Smooth muscle cell (in vitro differentiated cells): ENCODE measurements around the gene SEPHS2. TPM values are rescaled to one million over a fixed set of nuclear protein-coding genes. Genes with fewer than 3 reads are reported as not detected.
"Not testable (repeated sequence)": the region's sequence is repeated elsewhere in the genome, so short reads cannot be mapped to it uniquely, and the experiment has no call there.

Source experiments
- DNase-seq: peaks from one replicate; lab custom pipeline; 2025; ENCODE audit not compliant: unreplicated experiment; lab: John Stamatoyannopoulos, UW
- H2AFZ ChIP-seq: fragments of 200-600 bp; sonication (generic); 2 replicates; pipeline ENCODE4 v1.6.0; 2016; ENCODE audit warnings: antibody characterized with exemption, low read depth, mild to moderate bottlenecking
- H3F3A ChIP-seq: fragments of 200-600 bp; sonication (generic); 2 replicates; pipeline ENCODE4 v1.6.0; 2017; ENCODE audit warnings: antibody characterized with exemption, low read depth
- H3K27ac ChIP-seq: fragments of 200-600 bp; sonication (generic); 2 replicates; pipeline ENCODE4 v1.5.1; 2016; ENCODE audit warnings: low read depth, mild to moderate bottlenecking
- H3K27me3 ChIP-seq: fragments of 200-600 bp; sonication (generic); 2 replicates; pipeline ENCODE4 v1.6.1; 2016; ENCODE audit warnings: low read depth, mild to moderate bottlenecking
- H3K36me3 ChIP-seq: fragments of 200-600 bp; sonication (generic); 2 replicates; pipeline ENCODE4 v1.5.1; 2016; ENCODE audit warnings: low read depth
- H3K4me1 ChIP-seq: fragments of 200-600 bp; sonication (generic); 2 replicates; pipeline ENCODE4 v1.5.1; 2016; ENCODE audit warnings: low read depth
- H3K4me2 ChIP-seq: fragments of 200-600 bp; sonication (generic); 2 replicates; pipeline ENCODE4 v1.6.0; 2016; ENCODE audit warnings: mild to moderate bottlenecking
- H3K4me3 ChIP-seq: fragments of 200-600 bp; sonication (generic); 2 replicates; pipeline ENCODE4 v1.5.1; 2016; ENCODE audit warnings: mild to moderate bottlenecking
- H3K79me2 ChIP-seq: fragments of 200-600 bp; sonication (generic); 2 replicates; pipeline ENCODE4 v1.6.0; 2016; ENCODE audit warnings: low read depth, mild to moderate bottlenecking
- H3K9ac ChIP-seq: fragments of 200-600 bp; sonication (generic); 2 replicates; pipeline ENCODE4 v1.6.0; 2016; ENCODE audit warnings: low read depth
- H3K9me3 ChIP-seq: fragments of 200-600 bp; sonication (generic); replicated peaks from 2 replicates; pipeline ENCODE4 v1.5.1; 2016; ENCODE audit warnings: low read depth
- H4K20me1 ChIP-seq: fragments of 200-600 bp; sonication (generic); 2 replicates; pipeline ENCODE4 v1.6.0; 2016; ENCODE audit warnings: low read depth
- WGBS: methylation state at CpG from one replicate; pipeline ENCODE4 v1.1.7; 2016; ENCODE audit warnings: low lambda C conversion rate; 5-methylcytosine and 5-hydroxymethylcytosine counted together
- polyA plus RNA-seq: library from polyadenylated mRNA; unstranded; fragments of >200 nt; fragmentation: Nextera tagmentation; extraction: Ambion mirVana; gene quantifications from 2 replicates; pipeline ENCODE4 v1.2.1, GENCODE V29; 2016
- total RNA-seq: library from RNA; depleted of rRNA; stranded (reverse); fragments of >200 nt; gene quantifications from 2 replicates; pipeline ENCODE4 v1.2.3, GENCODE V29; 2014
- TF ChIP-seq, protein P1 (sequence below): fragments of 200-600 bp; sonication (generic); IDR thresholded peaks from 2 replicates; pipeline ENCODE4 v1.5.1; 2017; ENCODE audit warnings: borderline replicate concordance, mild to moderate bottlenecking, antibody characterized with exemption; ENCODE audit not compliant: insufficient read depth, poor library complexity, severe bottlenecking

The SEPHS2 gene
- total and polyA plus RNA-seq, 2 experiments from 2014 or later, result 12.1 to 26.4 TPM

GRCh38 chr16:30457743-30458560 lies 12.3 kb upstream of the SEPHS2 start:
- no peak for DNase-seq
- H3K4me2 ChIP-seq, result no peak overlapping the region
- TF ChIP-seq, protein P1, sequence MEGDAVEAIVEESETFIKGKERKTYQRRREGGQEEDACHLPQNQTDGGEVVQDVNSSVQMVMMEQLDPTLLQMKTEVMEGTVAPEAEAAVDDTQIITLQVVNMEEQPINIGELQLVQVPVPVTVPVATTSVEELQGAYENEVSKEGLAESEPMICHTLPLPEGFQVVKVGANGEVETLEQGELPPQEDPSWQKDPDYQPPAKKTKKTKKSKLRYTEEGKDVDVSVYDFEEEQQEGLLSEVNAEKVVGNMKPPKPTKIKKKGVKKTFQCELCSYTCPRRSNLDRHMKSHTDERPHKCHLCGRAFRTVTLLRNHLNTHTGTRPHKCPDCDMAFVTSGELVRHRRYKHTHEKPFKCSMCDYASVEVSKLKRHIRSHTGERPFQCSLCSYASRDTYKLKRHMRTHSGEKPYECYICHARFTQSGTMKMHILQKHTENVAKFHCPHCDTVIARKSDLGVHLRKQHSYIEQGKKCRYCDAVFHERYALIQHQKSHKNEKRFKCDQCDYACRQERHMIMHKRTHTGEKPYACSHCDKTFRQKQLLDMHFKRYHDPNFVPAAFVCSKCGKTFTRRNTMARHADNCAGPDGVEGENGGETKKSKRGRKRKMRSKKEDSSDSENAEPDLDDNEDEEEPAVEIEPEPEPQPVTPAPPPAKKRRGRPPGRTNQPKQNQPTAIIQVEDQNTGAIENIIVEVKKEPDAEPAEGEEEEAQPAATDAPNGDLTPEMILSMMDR, result no peak
- H3K4me3 ChIP-seq, result no peak overlapping the region
- 96% methylated on average over 16 of the region's 16 CpGs for WGBS
- no peaks in the 10 kb centered on the region for H3F3A ChIP-seq
- H4K20me1 ChIP-seq, result no peaks in the 10 kb centered on the region
- no peaks in the 10 kb centered on the region for H3K79me2 ChIP-seq
- H2AFZ ChIP-seq, result no peak overlapping the region
- H3K27ac ChIP-seq, result no peak overlapping the region
- H3K9me3 ChIP-seq, result no peaks in the 10 kb centered on the region
- no peaks in the 10 kb centered on the region for H3K4me1 ChIP-seq
- no peak overlapping the region for H3K9ac ChIP-seq
- H3K36me3 ChIP-seq, result no peaks in the 10 kb centered on the region
- no peaks in the 10 kb centered on the region for H3K27me3 ChIP-seq

GRCh38 chr16:30457256-30457655 lies 11.6 kb upstream of the SEPHS2 start:
- Histone ChIP-seq H3K9me3 (no peaks in the 10 kb centered on the region), H3K4me2 (no peak overlapping the region), H3K36me3 (no peaks in the 10 kb centered on the region), H3K4me3 (no peak overlapping the region), H3K27me3 (no peaks in the 10 kb centered on the region), H4K20me1 (no peaks in the 10 kb centered on the region), H3K4me1 (no peaks in the 10 kb centered on the region), H3K79me2 (no peaks in the 10 kb centered on the region), H3K27ac (no peak overlapping the region), H3K9ac (no peak overlapping the region), H3F3A (no peaks in the 10 kb centered on the region), H2AFZ (no peak overlapping the region)
- no peak for DNase-seq
- 94% methylated on average over 1 of the region's 1 CpG for WGBS
- TF ChIP-seq, protein P1, result no peak

DNA sequence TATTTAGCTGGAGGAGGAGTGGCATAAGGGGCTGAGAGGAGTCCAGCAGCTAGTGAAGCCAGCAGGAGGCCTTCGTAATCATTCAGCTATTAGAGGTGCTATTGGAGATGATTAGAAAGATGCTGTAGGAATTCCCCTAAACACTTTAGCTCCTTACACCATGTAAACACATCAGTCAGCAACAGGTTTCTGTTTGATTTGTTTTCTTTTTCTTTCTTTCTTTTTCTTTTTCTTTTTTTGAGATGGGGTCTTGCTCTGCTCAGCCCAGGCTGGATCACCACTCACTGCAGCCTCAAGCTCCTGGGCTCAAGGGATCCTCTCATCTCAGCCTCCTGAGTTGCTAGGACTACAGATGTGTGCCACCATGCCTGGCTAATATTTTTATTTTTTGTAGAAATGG lies 10.6 kb upstream of the SEPHS2 start:
- no peaks in the 10 kb centered on the region for H4K20me1 ChIP-seq
- 95% methylated on average over 1 of the region's 1 CpG for WGBS
- TF ChIP-seq, protein P1, result no peak
- no peaks in the 10 kb centered on the region for H3K4me1 ChIP-seq
- H3K4me3 ChIP-seq, result no peak overlapping the region
- no peaks in the 10 kb centered on the region for H3F3A ChIP-seq
- no peaks in the 10 kb centered on the region for H3K27me3 ChIP-seq
- no peaks in the 10 kb centered on the region for H3K9me3 ChIP-seq
- H3K79me2 ChIP-seq, result no peaks in the 10 kb centered on the region
- no peak overlapping the region for H3K27ac ChIP-seq
- H2AFZ ChIP-seq, result no peak overlapping the region
- DNase-seq, result no peak
- no peak overlapping the region for H3K9ac ChIP-seq
- no peak overlapping the region for H3K4me2 ChIP-seq
- H3K36me3 ChIP-seq, result no peaks in the 10 kb centered on the region

GRCh38 chr16:30452709-30453580 lies 7.3 kb upstream of the SEPHS2 start:
- H3K9me3 ChIP-seq, H3K79me2 ChIP-seq, H3K27me3 ChIP-seq, H4K20me1 ChIP-seq, H3K4me1 ChIP-seq, H3F3A ChIP-seq, DNase-seq, H3K36me3 ChIP-seq, H3K4me2 ChIP-seq, H3K27ac ChIP-seq, H3K9ac ChIP-seq, H3K4me3 ChIP-seq: not testable (repeated sequence)
- H2AFZ ChIP-seq, result peak overlapping the region; percentile 62
- 76% methylated on average over 20 of the region's 20 CpGs for WGBS
